Endothelial cell of umbilical vein (primary cell): ENCODE data around the gene MPHOSPH8. TPM values are rescaled to one million over a fixed set of nuclear protein-coding genes. Genes with fewer than 3 reads are reported as not detected.

ENCODE experiments used
- BruUV-seq: library from RNA; stranded (reverse); fragments of 400-500 nt; replicated peaks from 2 replicates; lab custom pipeline; 2021; lab: Mats Ljungman, UMichigan
- CTCF ChIA-PET: fragments of 300-600, 350-600 bp; sonication (Branson Sonifier 250); formaldehyde crosslinking; loops from one replicate; lab custom pipeline; 2021; ENCODE audit warnings: antibody characterized with exemption, inconsistent platforms; lab: Charles Lee
- POLR2A ChIA-PET: fragments of 300-600, 350-600 bp; sonication (Branson Sonifier 250); formaldehyde crosslinking; loops from one replicate; lab custom pipeline; 2021; ENCODE audit warnings: antibody characterized with exemption, inconsistent platforms; lab: Charles Lee
- DNase-seq: peaks from one replicate; pipeline ENCODE4 v3.0.0-alpha.2; 2011; ENCODE audit warnings: low read depth, low spot score
- FAIRE-seq: peaks from 2 replicates; lab custom pipeline; 2011; peaks lifted over from hg19 to GRCh38; lab: Jason Lieb, UNC
- H2AFZ ChIP-seq: 2 replicates; pipeline ENCODE4 v1.6.0; 2012; ENCODE audit warnings: low read depth, low read length, control low read depth, inconsistent platforms
- H3K27ac ChIP-seq: 2 replicates; pipeline ENCODE4 v1.5.1; 2011; ENCODE audit warnings: low read depth, mild to moderate bottlenecking, control low read depth, low read length, moderate library complexity; ENCODE audit not compliant: insufficient read depth
- H3K27me3 ChIP-seq, 2 experiments: 2 replicates each; pipeline versions ENCODE4 v1.6.0 to v1.6.1; 2011; ENCODE audit warnings: low read length in 2 of 2, mixed read lengths in 1 of 2; ENCODE audit not compliant: control insufficient read depth in 2 of 2, insufficient read depth in 2 of 2
- H3K36me3 ChIP-seq, 2 experiments: 2 replicates in 1 of 2; 3 replicates in 1 of 2; pipeline ENCODE4 v1.5.1; 2011; ENCODE audit warnings: low read length in 2 of 2, mild to moderate bottlenecking in 1 of 2, moderate library complexity in 1 of 2; ENCODE audit not compliant: control insufficient read depth in 2 of 2, insufficient read depth in 2 of 2; ENCODE audit errors: extremely low read depth in 1 of 2
- H3K4me1 ChIP-seq: 3 replicates; pipeline ENCODE4 v1.5.1; 2011; ENCODE audit warnings: mild to moderate bottlenecking, low read length; ENCODE audit not compliant: control insufficient read depth, insufficient read depth; ENCODE audit errors: extremely low read depth
- H3K4me2 ChIP-seq: 2 replicates; pipeline ENCODE4 v1.6.1; 2011; ENCODE audit warnings: low read length, control low read depth, mixed read lengths; ENCODE audit not compliant: insufficient read depth
- H3K4me3 ChIP-seq, 3 experiments: fragments of 200-600 bp in 1 of 3; sonication (generic), shearing (Covaris generic) in 1 of 3; replicated peaks in 1 of 3; 2 replicates each; pipeline ENCODE4 v1.5.1; 2011 to 2016; ENCODE audit warnings: control low read depth in 3 of 3, low read length in 3 of 3, mild to moderate bottlenecking in 2 of 3, inconsistent platforms in 1 of 3, low read depth in 1 of 3, moderate library complexity in 1 of 3; ENCODE audit not compliant: insufficient read depth in 1 of 3
- H3K79me2 ChIP-seq: 2 replicates; pipeline ENCODE4 v1.6.0; 2012; ENCODE audit warnings: low read length, inconsistent platforms; ENCODE audit not compliant: control insufficient read depth, insufficient read depth
- H3K9ac ChIP-seq: replicated peaks from 2 replicates; pipeline ENCODE3; 2011; ENCODE audit warnings: low read length, control low read depth; ENCODE audit not compliant: insufficient read depth; ENCODE audit errors: extremely low read depth
- H3K9me1 ChIP-seq: replicated peaks from 3 replicates; pipeline ENCODE4 v1.6.0; 2011; ENCODE audit warnings: mild to moderate bottlenecking, low read length; ENCODE audit not compliant: control insufficient read depth, insufficient read depth; ENCODE audit errors: extremely low read depth
- H3K9me3 ChIP-seq: replicated peaks from 2 replicates; pipeline ENCODE4 v1.5.1; 2012; ENCODE audit warnings: low read length, inconsistent platforms; ENCODE audit not compliant: control insufficient read depth, insufficient read depth
- H4K20me1 ChIP-seq: replicated peaks from 2 replicates; pipeline ENCODE3; 2011; ENCODE audit warnings: mild to moderate bottlenecking, low read length; ENCODE audit not compliant: control insufficient read depth, insufficient read depth; ENCODE audit errors: extremely low read depth
- EZH2 ChIP-seq: IDR thresholded peaks from 2 replicates; pipeline ENCODE4 v1.6.1; 2012; ENCODE audit warnings: borderline replicate concordance, low read depth, mild to moderate bottlenecking, moderate library complexity, low read length, inconsistent platforms; ENCODE audit not compliant: severe bottlenecking
- FOS ChIP-seq: IDR thresholded peaks from 2 replicates; pipeline ENCODE4 v1.6.1; 2011; ENCODE audit warnings: mild to moderate bottlenecking, low read length, moderate library complexity, borderline replicate concordance; ENCODE audit not compliant: insufficient read depth
- GATA2 ChIP-seq: IDR thresholded peaks from 2 replicates; pipeline ENCODE4 v1.7.0; 2011; ENCODE audit warnings: low read depth, mild to moderate bottlenecking, moderate library complexity, mixed read lengths, low read length; ENCODE audit not compliant: insufficient read length, insufficient read depth
- JUN ChIP-seq: IDR thresholded peaks from 2 replicates; pipeline ENCODE4 v1.6.1; 2011; ENCODE audit warnings: borderline replicate concordance, low read depth; ENCODE audit not compliant: insufficient read length, insufficient read depth
- MAX ChIP-seq: IDR thresholded peaks from 2 replicates; pipeline ENCODE4 v1.6.1; 2011; ENCODE audit not compliant: insufficient read depth, insufficient read length
- MYC ChIP-seq: IDR thresholded peaks from one replicate; pipeline ENCODE4 v1.6.1; 2011; ENCODE audit warnings: mild to moderate bottlenecking, low read depth, low read length
- POLR2A ChIP-seq: IDR thresholded peaks from 2 replicates; pipeline ENCODE4 v1.6.1; 2012; ENCODE audit warnings: low read depth, mild to moderate bottlenecking, control low read depth, low read length
- POLR2AphosphoS5 ChIP-seq: IDR thresholded peaks from 2 replicates; pipeline ENCODE4 v1.6.1; 2012; ENCODE audit warnings: low read depth, mild to moderate bottlenecking, control low read depth, low read length, moderate library complexity; ENCODE audit not compliant: insufficient read depth
- dilution Hi-C: fragments of 300-500 bp; cut with MboI; formaldehyde crosslinking; loops from one replicate; pipeline ENCODE4 v1.15.0; 2019; ENCODE audit warnings: low sequenced_read_pairs; ENCODE audit not compliant: extremely low pct_ligation_motif_present
- intact Hi-C: fragments of 100-400 bp; cut with micrococcal nuclease; formaldehyde crosslinking; loops from one replicate; pipeline ENCODE4 v1.10.0; 2022
- polyA plus RNA-seq, 4 experiments: library from polyadenylated mRNA; depleted of rRNA in 3 of 4; stranded (reverse) in 3 of 4; unstranded in 1 of 4; fragments of >200 nt; gene quantifications; 2 replicates each; pipeline versions ENCODE4 v1.2.1 to v1.2.3, GENCODE V29; 2011 to 2012; ENCODE audit warnings: missing spikeins in 1 of 4
- total RNA-seq: library from RNA; stranded (reverse); gene quantifications from 2 replicates; pipeline ENCODE4 v1.2.3, GENCODE V29; 2021
- TF ChIP-seq, protein P1 (sequence below), 2 donors: IDR thresholded peaks; 1 replicate in 1 of 2; 2 replicates in 1 of 2; pipeline ENCODE4 v1.5.1; 2011; ENCODE audit warnings: low read length in 2 of 2, mild to moderate bottlenecking in 2 of 2, moderate library complexity in 2 of 2, control low read depth in 1 of 2, inconsistent platforms in 1 of 2, low read depth in 1 of 2; ENCODE audit not compliant: insufficient read depth in 1 of 2; ENCODE audit errors: extremely low read depth in 1 of 2

Gene MPHOSPH8
- total and polyA plus RNA-seq, 2 donors (not counting 3 experiments of a cell fraction or from before 2014, with no cell fraction given): 16.2 to 31.5 TPM

GRCh38 chr13:19622193-19622592 lies 11.3 kb upstream of the MPHOSPH8 start:
- no TSS peak for BruUV-seq
- FAIRE-seq (no peak), DNase-seq (no peak)
- CTCF ChIA-PET: no interaction called here
- Histone ChIP-seq H3K27me3 (no peaks in the 10 kb centered on the region), H3K4me3 (no peak overlapping the region), H3K9me1 (no peaks in the 10 kb centered on the region), H3K27ac (no peak overlapping the region), H4K20me1 (no peaks in the 10 kb centered on the region), H3K4me2 (no peak overlapping the region), H3K9me3 (no peaks in the 10 kb centered on the region), H3K36me3 (no peaks in the 10 kb centered on the region), H3K79me2 (no peaks in the 10 kb centered on the region), H3K9ac (no peak overlapping the region), H2AFZ (no peak overlapping the region), H3K4me1 (peaks cover 2% of the 10 kb centered on the region)
- intact Hi-C loops (no loop called here), dilution Hi-C loops (no loop called here)
- POLR2A ChIA-PET: no interaction called here
- TF ChIP-seq, protein P1, sequence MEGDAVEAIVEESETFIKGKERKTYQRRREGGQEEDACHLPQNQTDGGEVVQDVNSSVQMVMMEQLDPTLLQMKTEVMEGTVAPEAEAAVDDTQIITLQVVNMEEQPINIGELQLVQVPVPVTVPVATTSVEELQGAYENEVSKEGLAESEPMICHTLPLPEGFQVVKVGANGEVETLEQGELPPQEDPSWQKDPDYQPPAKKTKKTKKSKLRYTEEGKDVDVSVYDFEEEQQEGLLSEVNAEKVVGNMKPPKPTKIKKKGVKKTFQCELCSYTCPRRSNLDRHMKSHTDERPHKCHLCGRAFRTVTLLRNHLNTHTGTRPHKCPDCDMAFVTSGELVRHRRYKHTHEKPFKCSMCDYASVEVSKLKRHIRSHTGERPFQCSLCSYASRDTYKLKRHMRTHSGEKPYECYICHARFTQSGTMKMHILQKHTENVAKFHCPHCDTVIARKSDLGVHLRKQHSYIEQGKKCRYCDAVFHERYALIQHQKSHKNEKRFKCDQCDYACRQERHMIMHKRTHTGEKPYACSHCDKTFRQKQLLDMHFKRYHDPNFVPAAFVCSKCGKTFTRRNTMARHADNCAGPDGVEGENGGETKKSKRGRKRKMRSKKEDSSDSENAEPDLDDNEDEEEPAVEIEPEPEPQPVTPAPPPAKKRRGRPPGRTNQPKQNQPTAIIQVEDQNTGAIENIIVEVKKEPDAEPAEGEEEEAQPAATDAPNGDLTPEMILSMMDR (IDR thresholded peaks at IDR 0.05; ENCODE audit: extremely low read depth in 1 of 2, insufficient read depth in 1 of 2, low read depth in 1 of 2, low read length in 2 of 2): no peak
- TF ChIP-seq MAX: no peak
- no peak for TF ChIP-seq POLR2AphosphoS5
- TF ChIP-seq GATA2: no peak
- TF ChIP-seq MYC: no peak
- TF ChIP-seq FOS: no peak
- no peak for TF ChIP-seq JUN
- TF ChIP-seq POLR2A: no peak
- TF ChIP-seq EZH2: no peak
